GM10266 (cell line): ENCODE measurements around the gene RAB31.

Experiments
- DNase-seq: peaks from one replicate; pipeline ENCODE4 v3.0.0; 2012; ENCODE audit errors: extremely low spot score
- TF ChIP-seq, protein P1 (sequence below): IDR thresholded peaks from 2 replicates; pipeline ENCODE4 v1.5.1; 2012; ENCODE audit warnings: mild to moderate bottlenecking, low read depth; ENCODE audit not compliant: control insufficient read depth, insufficient read depth; ENCODE audit errors: missing control alignments

The RAB31 gene, protein sequence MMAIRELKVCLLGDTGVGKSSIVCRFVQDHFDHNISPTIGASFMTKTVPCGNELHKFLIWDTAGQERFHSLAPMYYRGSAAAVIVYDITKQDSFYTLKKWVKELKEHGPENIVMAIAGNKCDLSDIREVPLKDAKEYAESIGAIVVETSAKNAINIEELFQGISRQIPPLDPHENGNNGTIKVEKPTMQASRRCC

DNA sequence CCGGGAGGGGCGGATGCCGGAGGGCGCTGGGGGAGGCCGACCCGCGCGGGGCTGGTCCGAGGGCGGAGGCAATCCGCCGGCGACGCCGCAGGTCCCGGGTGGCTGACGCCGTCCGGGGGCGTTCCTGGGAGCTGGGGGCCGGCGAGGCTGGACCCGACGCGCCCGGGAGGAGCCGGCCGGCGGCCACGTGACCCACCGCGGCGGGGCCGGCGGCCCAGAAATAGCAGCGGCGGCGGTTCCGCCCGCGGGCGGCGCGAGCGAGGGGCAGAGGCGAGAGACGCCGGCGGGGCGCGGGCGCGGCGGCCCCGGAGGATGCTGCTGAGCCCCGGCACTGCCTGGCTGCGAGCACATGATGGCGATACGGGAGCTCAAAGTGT lies at the start of gene RAB31:
Gene RAB31, plus strand, starts transcription at position 245 of the 377 bp plus-strand sequence. Its CDS starts 105 bp downstream, at position 350.
- peak; percentile 69 for DNase-seq
- TF ChIP-seq, protein P1, sequence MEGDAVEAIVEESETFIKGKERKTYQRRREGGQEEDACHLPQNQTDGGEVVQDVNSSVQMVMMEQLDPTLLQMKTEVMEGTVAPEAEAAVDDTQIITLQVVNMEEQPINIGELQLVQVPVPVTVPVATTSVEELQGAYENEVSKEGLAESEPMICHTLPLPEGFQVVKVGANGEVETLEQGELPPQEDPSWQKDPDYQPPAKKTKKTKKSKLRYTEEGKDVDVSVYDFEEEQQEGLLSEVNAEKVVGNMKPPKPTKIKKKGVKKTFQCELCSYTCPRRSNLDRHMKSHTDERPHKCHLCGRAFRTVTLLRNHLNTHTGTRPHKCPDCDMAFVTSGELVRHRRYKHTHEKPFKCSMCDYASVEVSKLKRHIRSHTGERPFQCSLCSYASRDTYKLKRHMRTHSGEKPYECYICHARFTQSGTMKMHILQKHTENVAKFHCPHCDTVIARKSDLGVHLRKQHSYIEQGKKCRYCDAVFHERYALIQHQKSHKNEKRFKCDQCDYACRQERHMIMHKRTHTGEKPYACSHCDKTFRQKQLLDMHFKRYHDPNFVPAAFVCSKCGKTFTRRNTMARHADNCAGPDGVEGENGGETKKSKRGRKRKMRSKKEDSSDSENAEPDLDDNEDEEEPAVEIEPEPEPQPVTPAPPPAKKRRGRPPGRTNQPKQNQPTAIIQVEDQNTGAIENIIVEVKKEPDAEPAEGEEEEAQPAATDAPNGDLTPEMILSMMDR, result peak; percentile 8

DNA sequence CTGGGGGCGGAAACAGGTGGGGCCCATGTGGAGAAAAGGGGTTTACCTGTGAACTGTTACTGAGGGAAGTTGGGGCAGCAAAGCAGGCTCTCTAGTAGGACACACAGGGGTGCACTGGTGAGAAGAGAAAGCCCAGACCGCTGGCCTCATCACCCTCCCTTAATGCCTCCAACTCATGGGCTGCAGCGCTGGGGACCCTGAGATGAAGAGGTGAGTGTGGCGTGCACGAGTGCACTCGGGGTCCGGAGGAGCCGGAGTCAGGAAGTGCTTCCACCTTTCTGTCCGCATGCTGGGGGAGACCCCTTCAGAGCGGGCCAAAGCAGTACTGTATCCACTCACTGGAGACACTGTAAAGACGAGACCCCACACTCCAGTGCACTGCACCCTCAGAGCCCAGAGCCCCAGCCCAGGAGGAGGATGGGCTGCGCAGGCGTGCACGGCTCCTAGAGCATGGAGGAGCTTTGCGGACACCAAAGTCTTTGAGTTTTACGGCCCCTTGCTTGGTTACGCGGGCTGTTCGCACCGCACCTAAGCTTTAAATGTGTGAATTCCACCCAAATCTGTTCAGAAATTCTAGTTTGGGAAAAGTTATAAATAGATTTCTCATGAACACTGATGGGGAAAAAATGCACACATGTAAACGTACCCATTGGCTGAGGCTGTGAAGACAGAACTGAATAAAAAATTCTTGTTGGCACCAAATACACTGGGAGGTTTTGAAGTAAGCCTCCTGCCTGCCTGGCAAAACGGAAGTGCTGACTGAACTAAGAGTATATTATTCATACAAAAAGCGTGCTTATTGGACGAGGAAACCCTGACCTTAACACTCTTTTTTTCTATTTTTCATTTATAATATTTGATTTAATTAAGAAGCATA lies 48.4 kb upstream of the RAB31 start:
- TF ChIP-seq, protein P1, result no peak
- DNase-seq, result no peak

GRCh38 chr18:9661564-9661963 lies 46.5 kb upstream of the RAB31 start:
- no peak for DNase-seq
- TF ChIP-seq, protein P1, result peak; percentile 20

DNA sequence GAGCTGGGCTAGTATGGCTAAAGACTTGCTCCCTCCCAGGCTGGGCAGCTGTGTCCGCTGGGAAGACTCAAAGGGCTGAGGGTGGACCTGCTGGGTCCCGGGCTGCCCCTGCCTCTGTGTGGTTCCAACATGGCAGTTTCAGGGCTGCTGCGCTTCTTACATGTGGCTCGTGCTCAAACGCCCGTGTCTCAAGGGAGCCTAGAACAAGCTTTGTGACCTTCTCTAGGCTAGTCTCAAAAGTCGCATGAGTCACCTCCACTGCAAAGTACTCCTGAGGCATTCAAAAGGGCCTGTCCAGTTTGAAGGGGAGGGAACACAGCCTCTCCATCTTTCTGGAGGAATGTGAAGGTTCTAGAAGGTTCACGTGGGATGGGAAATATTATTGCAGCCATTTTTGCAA lies 44.7 kb upstream of the RAB31 start:
- DNase-seq, result no peak
- TF ChIP-seq, protein P1, result no peak

- no peak for DNase-seq
These were observed 42.8 kb upstream of the RAB31 start for GRCh38 chr18:9665314-9665713.

DNA sequence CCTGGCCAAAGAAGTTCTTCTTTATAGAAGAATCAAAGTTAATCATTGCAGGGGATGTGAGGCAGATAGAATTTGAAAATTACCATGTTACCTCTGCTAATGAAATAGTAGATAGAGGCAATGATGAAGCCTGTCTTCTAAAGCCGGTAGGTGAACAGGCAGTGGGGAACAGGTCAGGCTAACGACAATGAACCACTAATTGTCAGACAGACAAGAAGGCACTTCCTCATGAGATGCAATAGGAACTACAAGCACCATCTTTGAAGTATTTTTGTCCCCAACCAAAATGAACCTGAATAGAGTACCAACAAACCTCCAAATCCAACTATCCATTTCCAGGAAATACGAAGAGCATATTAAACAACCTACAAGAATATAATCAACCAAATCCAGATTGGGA lies 41.6 kb upstream of the RAB31 start:
- DNase-seq, result no peak
- TF ChIP-seq, protein P1, result no peak

More at GRCh38 chr18:9665314-9665713, 42.8 kb upstream of the RAB31 start:
- TF ChIP-seq, protein P1, result no peak

- TF ChIP-seq, protein P1, result no peak
- no peak for DNase-seq
These were observed 39.1 kb upstream of the RAB31 start for GRCh38 chr18:9669016-9669415.
